Peyer's patch (tissue), 4 donors: ENCODE data around the gene RSPH1. TPM values are rescaled to one million over a fixed set of nuclear protein-coding genes. Genes with fewer than 3 reads are reported as not detected.

Experiments
- DNase-seq, 3 donors: peaks; one replicate each; pipeline ENCODE4 v3.0.0-alpha.2; 2017 to 2019
- H3K27ac ChIP-seq, 4 donors: fragments of 200-600 bp; sonication (generic); one replicate each; pipeline ENCODE4 v1.5.1; 2016 to 2019
- H3K27me3 ChIP-seq, 2 donors: fragments of 200-600 bp; sonication (generic); one replicate each; pipeline ENCODE4 v1.5.1; 2019
- H3K36me3 ChIP-seq, 3 donors: fragments of 200-600 bp; sonication (generic); one replicate each; pipeline ENCODE4 v1.5.1; 2016 to 2019
- H3K4me1 ChIP-seq, 4 donors: fragments of 200-600 bp; sonication (generic); one replicate each; pipeline ENCODE4 v1.5.1; 2016 to 2019
- H3K4me3 ChIP-seq, 4 donors: fragments of 200-600 bp; sonication (generic); 1 replicate in 3 of 4; 2 replicates in 1 of 4; pipeline ENCODE4 v1.5.1; 2016 to 2019; ENCODE audit warnings: mild to moderate bottlenecking in 1 of 4
- H3K9me3 ChIP-seq, 4 donors: fragments of 200-600 bp; sonication (generic); one replicate each; pipeline ENCODE4 v1.5.1; 2016 to 2019; ENCODE audit warnings: mild to moderate bottlenecking in 1 of 4
- POLR2A ChIP-seq, 2 donors: fragments of 450-650 bp; IDR thresholded peaks; one replicate each; pipeline ENCODE4 v1.5.1; 2017; ENCODE audit warnings: antibody characterized with exemption in 2 of 2, mild to moderate bottlenecking in 2 of 2, moderate library complexity in 2 of 2
- total RNA-seq, 4 donors: library from RNA; depleted of rRNA; stranded (reverse); fragments of >200 nt; gene quantifications; one replicate each; pipeline ENCODE4 v1.1.0, GENCODE V29; 2016
- TF ChIP-seq, protein P1 (sequence below), 6 experiments: fragments of 450-650 bp in 4 of 6; fragments of 200-600 bp in 2 of 6; sonication (generic) in 1 of 6; IDR thresholded peaks; one replicate each; pipeline ENCODE4 v1.5.1; 2017 to 2019; ENCODE audit warnings: antibody characterized with exemption in 6 of 6, mild to moderate bottlenecking in 3 of 6, moderate library complexity in 1 of 6

Gene RSPH1
- total RNA-seq, 4 donors from 2014 or later: 2.5 to 11.0 (median 6.7) TPM

DNA sequence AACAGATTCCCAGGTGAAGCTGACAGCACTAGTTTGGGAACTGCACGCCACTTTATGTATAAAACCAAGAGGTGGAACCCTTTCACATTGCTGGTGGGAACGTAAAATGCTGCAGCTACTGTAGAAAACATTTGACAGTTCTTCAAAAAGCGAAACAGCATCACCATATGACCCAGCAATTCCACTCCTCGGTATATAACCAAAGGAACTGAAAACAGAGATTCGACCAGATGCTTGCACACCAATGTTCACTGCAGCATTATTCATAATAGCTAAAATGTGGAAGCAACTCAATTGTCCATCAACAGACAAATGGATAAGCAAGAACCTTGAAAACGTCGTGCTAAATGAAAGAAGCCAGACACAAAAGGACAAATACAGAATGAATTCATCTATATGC lies 17.5 kb downstream of the RSPH1 start:
- Histone ChIP-seq H3K9me3 (no peaks in the 10 kb centered on the region), H3K27ac (no peak overlapping the region), H3K4me3 (no peak overlapping the region), H3K27me3 (no peaks in the 10 kb centered on the region), H3K4me1 (peaks cover 0 to 15% (median 2%) of the 10 kb centered on the region in 4 donors), H3K36me3 (no peaks in the 10 kb centered on the region)
- TF ChIP-seq POLR2A (IDR thresholded peaks at IDR 0.05): no peak
- TF ChIP-seq, protein P1, sequence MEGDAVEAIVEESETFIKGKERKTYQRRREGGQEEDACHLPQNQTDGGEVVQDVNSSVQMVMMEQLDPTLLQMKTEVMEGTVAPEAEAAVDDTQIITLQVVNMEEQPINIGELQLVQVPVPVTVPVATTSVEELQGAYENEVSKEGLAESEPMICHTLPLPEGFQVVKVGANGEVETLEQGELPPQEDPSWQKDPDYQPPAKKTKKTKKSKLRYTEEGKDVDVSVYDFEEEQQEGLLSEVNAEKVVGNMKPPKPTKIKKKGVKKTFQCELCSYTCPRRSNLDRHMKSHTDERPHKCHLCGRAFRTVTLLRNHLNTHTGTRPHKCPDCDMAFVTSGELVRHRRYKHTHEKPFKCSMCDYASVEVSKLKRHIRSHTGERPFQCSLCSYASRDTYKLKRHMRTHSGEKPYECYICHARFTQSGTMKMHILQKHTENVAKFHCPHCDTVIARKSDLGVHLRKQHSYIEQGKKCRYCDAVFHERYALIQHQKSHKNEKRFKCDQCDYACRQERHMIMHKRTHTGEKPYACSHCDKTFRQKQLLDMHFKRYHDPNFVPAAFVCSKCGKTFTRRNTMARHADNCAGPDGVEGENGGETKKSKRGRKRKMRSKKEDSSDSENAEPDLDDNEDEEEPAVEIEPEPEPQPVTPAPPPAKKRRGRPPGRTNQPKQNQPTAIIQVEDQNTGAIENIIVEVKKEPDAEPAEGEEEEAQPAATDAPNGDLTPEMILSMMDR (IDR thresholded peaks at IDR 0.05): no peak
- no peak for DNase-seq

DNA sequence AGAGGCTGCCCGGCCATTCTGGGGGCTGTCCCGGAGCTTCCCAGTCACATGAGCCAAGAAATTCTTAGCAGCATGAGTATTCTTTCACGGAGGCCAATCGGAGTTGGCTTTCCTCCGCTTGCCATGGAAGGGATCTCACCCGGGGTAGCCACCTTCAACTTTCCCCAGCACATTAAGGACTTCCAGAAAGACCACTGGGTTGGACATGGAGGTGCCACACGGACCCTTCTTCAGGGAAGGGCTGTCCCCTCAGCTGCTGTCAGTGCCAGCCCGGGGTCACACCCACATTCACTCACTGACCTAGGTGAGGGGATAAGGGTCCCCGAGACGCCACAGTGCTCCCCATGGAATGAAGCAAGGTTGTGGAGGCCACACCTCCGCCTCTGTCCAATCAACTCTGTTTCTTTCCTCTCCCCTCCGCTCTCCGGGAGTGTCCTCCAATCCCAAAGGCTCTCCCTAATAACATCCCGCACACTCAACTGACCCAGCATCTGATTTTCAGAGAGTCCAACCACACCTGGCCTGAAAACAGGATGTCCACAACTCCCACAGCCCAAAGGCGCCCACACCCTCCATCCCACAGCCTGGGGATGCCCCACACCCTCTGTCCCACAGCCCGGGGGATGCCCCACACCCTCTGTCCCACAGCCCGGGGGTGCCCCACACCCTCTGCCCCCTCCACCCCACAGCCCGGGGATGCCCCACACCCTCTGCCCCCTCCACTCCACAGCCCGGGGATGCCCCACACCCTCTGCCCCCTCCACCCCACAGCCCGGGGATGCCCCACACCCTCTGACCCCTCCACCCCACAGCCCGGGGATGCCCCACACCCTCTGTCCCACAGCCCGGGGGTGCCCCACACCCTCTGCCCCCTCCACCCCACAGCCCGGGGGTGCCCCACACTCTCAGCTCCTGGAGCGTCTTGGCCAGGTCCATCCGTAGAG lies 19.4 kb downstream of the RSPH1 start:
- Histone ChIP-seq H3K9me3 (no peaks in the 10 kb centered on the region), H3K4me3 (no peak overlapping the region), H3K27ac (no peak overlapping the region), H3K36me3 (no peaks in the 10 kb centered on the region), H3K27me3 (no peaks in the 10 kb centered on the region), H3K4me1 (peaks cover 0 to 16% (median 2%) of the 10 kb centered on the region in 4 donors)
- no peak for TF ChIP-seq POLR2A (IDR thresholded peaks at IDR 0.05)
- TF ChIP-seq, protein P1 (IDR thresholded peaks at IDR 0.05): no peak
- DNase-seq: peak in 1 of 3 donors; percentile 40

DNA sequence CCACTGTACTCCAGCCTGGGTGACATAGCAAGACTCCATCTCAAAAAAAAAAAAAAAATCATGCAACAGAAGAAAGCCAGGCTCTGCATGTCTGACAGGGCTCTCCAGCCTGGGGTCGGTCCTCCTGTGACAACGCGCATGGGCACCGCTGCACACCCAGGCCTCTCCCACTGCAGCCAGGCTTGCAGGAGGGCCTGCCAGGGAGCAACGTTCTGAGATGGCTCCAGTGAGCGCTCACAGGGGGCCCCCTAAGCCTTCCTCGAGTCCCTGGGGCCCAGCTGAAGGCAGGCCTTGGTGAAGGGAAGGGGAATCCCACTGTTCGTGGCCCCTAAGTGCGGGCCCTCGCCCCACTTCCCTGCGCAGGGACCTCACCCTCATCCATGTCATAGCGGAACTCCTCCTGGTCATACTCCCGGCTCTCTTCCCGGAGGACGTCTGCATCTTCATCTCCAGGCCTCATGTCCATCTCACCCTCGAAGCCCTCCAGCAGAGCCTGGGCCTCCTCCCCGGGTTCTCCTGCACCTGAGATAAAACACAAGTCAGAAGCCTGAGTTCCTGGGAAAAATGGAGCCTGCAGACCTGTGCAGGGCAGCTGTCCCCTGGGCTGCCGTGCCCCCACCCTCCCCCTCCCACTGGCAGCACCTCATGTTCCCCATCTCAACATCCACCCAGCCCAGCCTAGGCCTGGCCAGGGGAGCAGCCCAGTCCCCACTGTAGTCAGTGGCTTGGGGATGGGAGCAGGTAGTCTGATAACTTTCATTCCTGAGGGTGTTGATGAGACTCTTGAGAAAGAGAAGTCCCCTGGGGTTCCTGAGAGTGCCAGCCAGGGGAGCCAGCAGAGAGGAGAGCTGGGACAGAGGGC lies 20.3 kb downstream of the RSPH1 start:
- no peak overlapping the region for H3K4me3 ChIP-seq
- TF ChIP-seq, protein P1 (IDR thresholded peaks at IDR 0.05): no peak
- no peak for TF ChIP-seq POLR2A (IDR thresholded peaks at IDR 0.05)
- peaks cover 0 to 16% (median 2%) of the 10 kb centered on the region in 4 donors for H3K4me1 ChIP-seq
- H3K36me3 ChIP-seq: no peaks in the 10 kb centered on the region
- no peaks in the 10 kb centered on the region for H3K9me3 ChIP-seq
- DNase-seq: peak in 2 of 3 donors; percentile 10 to 36
- H3K27ac ChIP-seq: no peak overlapping the region
- no peaks in the 10 kb centered on the region for H3K27me3 ChIP-seq

DNA sequence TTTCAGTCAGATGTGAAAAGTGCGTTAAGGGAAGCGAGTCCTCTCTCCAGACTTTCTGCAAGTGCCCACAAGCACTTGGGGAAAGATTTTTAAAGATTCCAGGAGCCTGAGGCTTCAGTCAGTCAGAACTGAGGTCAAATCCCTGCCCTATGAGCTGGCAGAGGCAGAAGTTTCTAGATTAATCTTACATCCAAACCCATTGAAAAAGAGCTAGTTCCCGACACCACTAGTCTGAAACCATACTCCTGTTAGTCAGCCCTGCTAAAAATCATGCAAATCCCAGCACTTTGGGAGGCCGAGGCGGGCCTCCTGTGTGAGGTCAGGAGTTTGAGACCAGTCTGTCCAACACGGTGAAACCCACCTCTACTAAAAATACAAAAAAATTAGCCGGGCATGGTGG lies 21.0 kb downstream of the RSPH1 start:
- Histone ChIP-seq H3K4me3 (no peak overlapping the region), H3K36me3 (no peaks in the 10 kb centered on the region), H3K4me1 (peaks cover 0 to 20% (median 2%) of the 10 kb centered on the region in 4 donors), H3K9me3 (no peaks in the 10 kb centered on the region), H3K27me3 (no peaks in the 10 kb centered on the region), H3K27ac (peak overlapping the region in 3 of 4 donors; percentile 78 to 94 (median 85))
- peak in 1 of 3 donors; percentile 15 for DNase-seq
- no peak for TF ChIP-seq POLR2A (IDR thresholded peaks at IDR 0.05)
- TF ChIP-seq, protein P1 (IDR thresholded peaks at IDR 0.05): no peak

DNA sequence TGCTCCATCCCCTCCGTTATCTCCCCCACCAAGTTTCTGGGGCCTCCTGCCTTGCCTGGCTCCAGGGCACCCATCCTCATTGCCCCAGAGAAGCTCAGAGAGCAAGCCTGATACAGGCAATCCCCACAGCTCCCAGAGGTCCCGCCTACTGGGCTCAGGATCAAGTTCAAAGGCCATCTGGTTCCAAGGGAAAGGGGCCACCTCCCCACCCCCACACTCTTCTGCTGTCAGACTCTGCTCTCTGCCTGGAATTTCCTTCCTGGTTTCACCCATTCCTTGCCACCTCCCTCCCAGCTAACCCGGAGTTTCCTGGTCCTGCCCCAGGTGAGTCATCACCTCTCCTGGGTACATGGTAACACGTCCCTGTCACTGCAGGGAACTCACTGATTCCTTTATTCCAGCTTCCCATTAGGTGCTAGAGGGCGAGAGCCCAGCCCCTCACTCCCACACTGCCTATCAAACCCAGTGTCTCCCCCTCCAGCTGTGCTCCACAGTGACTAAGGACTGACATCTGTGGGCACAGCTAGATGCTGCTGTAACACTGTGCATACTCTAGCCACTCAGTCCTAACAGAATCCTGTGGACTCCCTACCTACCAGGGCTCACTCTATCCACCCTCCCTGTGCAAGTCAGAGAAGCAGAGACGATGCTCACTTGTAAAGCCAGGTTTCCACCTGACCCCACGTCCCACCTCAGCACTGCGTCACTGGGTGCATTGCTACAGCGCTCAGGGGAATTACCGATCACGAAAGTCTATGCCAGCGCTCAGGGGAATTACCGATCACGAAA lies 21.8 kb downstream of the RSPH1 start:
- Histone ChIP-seq H3K27me3 (no peaks in the 10 kb centered on the region), H3K36me3 (no peaks in the 10 kb centered on the region), H3K9me3 (no peaks in the 10 kb centered on the region), H3K4me1 (peaks cover 0 to 22% (median 2%) of the 10 kb centered on the region in 4 donors), H3K27ac (peak overlapping the region in 3 of 4 donors; percentile 78 to 94 (median 85)), H3K4me3 (no peak overlapping the region)
- peak; percentile 25 to 95 (median 93) for DNase-seq
- peak in 1 of 2 donors; percentile 75 for TF ChIP-seq POLR2A (IDR thresholded peaks at IDR 0.05)
- TF ChIP-seq, protein P1 (IDR thresholded peaks at IDR 0.05): no peak
